ENCODE measurements around the gene CDCA7. TPM values are rescaled to one million over a fixed set of nuclear protein-coding genes. Genes with fewer than 3 reads are reported as not detected.

The CDCA7 gene
- total RNA-seq, 2 donors from 2014 or later, result 3.1 to 3.6 TPM

DNA sequence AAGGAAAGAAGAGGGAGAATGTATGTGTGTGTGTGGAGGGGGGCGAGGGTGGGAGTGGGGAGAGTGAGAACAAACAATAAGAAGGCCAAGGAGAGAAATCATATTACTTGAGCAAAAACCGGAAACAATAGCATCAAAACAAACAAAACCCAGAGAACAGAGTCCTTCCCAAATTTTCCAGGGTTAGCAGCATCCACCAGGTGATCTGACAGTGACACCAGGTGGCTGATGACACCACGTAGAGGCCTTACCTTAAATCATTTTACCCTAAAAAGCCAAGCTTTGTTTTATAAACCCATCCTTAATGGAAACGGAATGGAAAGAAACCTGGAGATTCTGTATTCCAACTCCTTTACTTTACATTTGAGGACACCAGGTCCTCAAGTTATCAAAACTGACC, 42.9 kb downstream of the CDCA7 start:
- H3K4me3 ChIP-seq, result no peak overlapping the region
- TF ChIP-seq, protein P1, sequence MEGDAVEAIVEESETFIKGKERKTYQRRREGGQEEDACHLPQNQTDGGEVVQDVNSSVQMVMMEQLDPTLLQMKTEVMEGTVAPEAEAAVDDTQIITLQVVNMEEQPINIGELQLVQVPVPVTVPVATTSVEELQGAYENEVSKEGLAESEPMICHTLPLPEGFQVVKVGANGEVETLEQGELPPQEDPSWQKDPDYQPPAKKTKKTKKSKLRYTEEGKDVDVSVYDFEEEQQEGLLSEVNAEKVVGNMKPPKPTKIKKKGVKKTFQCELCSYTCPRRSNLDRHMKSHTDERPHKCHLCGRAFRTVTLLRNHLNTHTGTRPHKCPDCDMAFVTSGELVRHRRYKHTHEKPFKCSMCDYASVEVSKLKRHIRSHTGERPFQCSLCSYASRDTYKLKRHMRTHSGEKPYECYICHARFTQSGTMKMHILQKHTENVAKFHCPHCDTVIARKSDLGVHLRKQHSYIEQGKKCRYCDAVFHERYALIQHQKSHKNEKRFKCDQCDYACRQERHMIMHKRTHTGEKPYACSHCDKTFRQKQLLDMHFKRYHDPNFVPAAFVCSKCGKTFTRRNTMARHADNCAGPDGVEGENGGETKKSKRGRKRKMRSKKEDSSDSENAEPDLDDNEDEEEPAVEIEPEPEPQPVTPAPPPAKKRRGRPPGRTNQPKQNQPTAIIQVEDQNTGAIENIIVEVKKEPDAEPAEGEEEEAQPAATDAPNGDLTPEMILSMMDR (IDR thresholded peaks at IDR 0.05), result no peak
- TF ChIP-seq POLR2A (IDR thresholded peaks at IDR 0.05), result no peak
- H3K36me3 ChIP-seq (replicated peaks in 1 of 2; ENCODE audit: insufficient read depth in 1 of 2, low read depth in 2 of 2), result no peaks in the 10 kb centered on the region
- ATAC-seq (no peak), DNase-seq (no peak)
- H3K4me1 ChIP-seq, result peaks cover 5% of the 10 kb centered on the region
- H3K9me3 ChIP-seq, result no peaks in the 10 kb centered on the region
- no peak overlapping the region for H3K27ac ChIP-seq
- intact Hi-C loops (cut with DNase I), result no loop called here
- 71 to 74% methylated on average over 4 of the region's 4 CpGs for WGBS, 2 donors
- peaks cover 0 to 3% of the 10 kb centered on the region in 2 donors for H3K27me3 ChIP-seq

DNA sequence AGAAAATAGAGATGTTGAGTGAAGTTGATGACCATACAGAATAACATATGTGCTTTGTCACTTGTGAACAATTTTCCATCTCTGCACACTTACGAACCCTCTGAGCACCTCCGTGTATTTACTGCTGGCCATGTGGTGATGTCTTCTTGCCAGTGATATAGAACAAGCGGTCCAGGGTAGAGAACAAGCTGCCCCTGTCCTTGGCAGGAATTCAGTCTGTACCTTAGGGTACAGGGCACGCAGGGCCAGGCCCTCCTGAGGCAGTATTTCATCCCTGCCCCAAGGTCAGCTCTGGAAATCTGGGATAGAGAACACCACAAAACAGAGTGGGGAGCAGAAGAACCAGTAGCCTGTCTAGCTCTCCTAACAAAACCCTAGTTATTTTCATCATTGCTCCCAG, 44.6 kb downstream of the CDCA7 start:
- Histone ChIP-seq H3K36me3 (replicated peaks in 1 of 2; ENCODE audit: insufficient read depth in 1 of 2, low read depth in 2 of 2) (no peaks in the 10 kb centered on the region), H3K4me3 (no peak overlapping the region), H3K9me3 (no peaks in the 10 kb centered on the region), H3K27me3 (peaks cover 0 to 3% of the 10 kb centered on the region in 2 donors), H3K27ac (no peak overlapping the region), H3K4me1 (peaks cover 6% of the 10 kb centered on the region)
- TF ChIP-seq, protein P1 (IDR thresholded peaks at IDR 0.05), result no peak
- no peak for TF ChIP-seq POLR2A (IDR thresholded peaks at IDR 0.05)
- no peak for DNase-seq
- ATAC-seq, result no peak
- 78 to 84% methylated on average over 4 of the region's 4 CpGs for WGBS, 2 donors
- intact Hi-C loops (cut with DNase I), result no loop called here

DNA sequence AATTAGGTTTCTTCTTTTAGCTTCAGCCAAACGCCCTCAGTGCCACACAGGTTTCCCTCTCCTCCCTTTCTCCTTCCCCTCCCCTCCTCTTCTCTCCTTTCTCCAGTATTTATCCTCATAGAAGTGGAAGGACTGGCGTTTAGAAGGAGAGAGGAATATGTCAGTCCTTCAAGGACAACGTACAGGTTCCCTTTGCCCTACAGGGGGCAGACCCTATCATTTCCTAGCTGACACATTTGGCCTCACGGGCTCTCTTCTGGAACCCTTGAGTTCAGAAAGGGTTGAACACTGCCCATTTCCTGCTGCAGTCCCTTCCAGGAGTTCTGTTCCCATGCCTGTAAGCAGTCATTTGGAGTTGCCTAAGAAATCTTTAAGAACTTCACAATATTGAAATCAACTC, 46.1 kb downstream of the CDCA7 start:
- no peak for DNase-seq
- H3K4me3 ChIP-seq, result no peak overlapping the region

DNA sequence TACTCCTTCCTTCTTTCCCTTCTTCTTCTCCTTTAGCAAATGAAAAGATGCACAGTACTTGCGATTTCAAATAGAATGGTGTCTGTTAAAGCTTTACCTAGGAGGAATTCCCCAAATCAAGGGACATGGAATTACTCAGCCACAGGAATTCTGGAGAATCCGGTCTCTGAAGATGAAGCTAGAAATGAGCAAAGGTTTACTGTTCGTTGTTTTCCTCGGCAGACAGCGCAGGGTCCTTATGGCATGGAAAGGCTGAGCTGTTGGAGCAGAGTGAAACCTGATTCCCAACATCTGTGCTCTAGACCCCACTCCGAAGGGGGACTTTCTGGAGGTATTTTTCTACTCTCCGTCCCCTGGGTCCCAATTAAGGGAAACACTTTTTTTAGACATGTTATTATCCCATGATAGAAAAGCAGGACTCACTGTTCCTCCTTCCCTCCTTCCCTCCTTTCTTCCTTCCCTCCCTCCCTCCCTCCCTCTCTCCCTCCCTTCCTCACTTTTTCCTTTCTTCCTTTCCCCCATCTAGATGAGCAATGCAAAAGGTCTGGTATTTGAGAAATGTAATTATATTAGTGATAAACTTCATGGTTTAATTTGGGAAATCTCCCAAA, 47.1 kb downstream of the CDCA7 start:
- no peaks in the 10 kb centered on the region for H3K36me3 ChIP-seq (replicated peaks in 1 of 2; ENCODE audit: insufficient read depth in 1 of 2, low read depth in 2 of 2)
- no peaks in the 10 kb centered on the region for H3K27me3 ChIP-seq
- 10 to 14% methylated on average over 7 of the region's 7 CpGs for WGBS, 2 donors
- intact Hi-C loops (cut with DNase I), result loop anchor here (10.0 kb wide), 1 partner anchor 943 kb away; no protein-coding TSS in a partner anchor
- H3K4me3 ChIP-seq, result no peak overlapping the region
- no peak for ATAC-seq
- no peak overlapping the region for H3K27ac ChIP-seq
- no peak for DNase-seq
- H3K9me3 ChIP-seq, result no peaks in the 10 kb centered on the region
- TF ChIP-seq, protein P1 (IDR thresholded peaks at IDR 0.05), result no peak
- TF ChIP-seq POLR2A (IDR thresholded peaks at IDR 0.05), result no peak
- peaks cover 6% of the 10 kb centered on the region for H3K4me1 ChIP-seq

More for the DNA sequence above, 46.1 kb downstream of the CDCA7 start:
- no peak for ATAC-seq
- Histone ChIP-seq H3K27ac (no peak overlapping the region), H3K27me3 (no peaks in the 10 kb centered on the region), H3K36me3 (replicated peaks in 1 of 2; ENCODE audit: insufficient read depth in 1 of 2, low read depth in 2 of 2) (no peaks in the 10 kb centered on the region), H3K9me3 (no peaks in the 10 kb centered on the region), H3K4me1 (peaks cover 6% of the 10 kb centered on the region)
- intact Hi-C loops (cut with DNase I), result loop anchor here (10.0 kb wide), 1 partner anchor 944 kb away; no protein-coding TSS in a partner anchor
- 9 to 12% methylated on average over 4 of the region's 4 CpGs for WGBS, 2 donors
- TF ChIP-seq, protein P1 (IDR thresholded peaks at IDR 0.05), result peak in 2 of 7 experiments; percentile 3 to 7
- no peak for TF ChIP-seq POLR2A (IDR thresholded peaks at IDR 0.05)
